K562 (cell line): ENCODE measurements around the gene PRLH. TPM values are rescaled to one million over a fixed set of nuclear protein-coding genes. Genes with fewer than 3 reads are reported as not detected.

Experiments used
- polyA plus RNA-seq, 8 experiments: library from polyadenylated mRNA; depleted of rRNA in 4 of 8; stranded (reverse) in 5 of 8; unstranded in 3 of 8; fragments of >200 nt; fragmentation: Nextera tagmentation in 2 of 8; fragmentation: Illumina TruSeq in 1 of 8; extraction: Ambion mirVana in 2 of 8; extraction: Trizol in 1 of 8; gene quantifications; 2 replicates each; pipeline versions ENCODE4 v1.2.1 to v1.2.3, GENCODE V29; 2011 to 2014; ENCODE audit warnings: inconsistent platforms in 1 of 8, missing spikeins in 1 of 8
- total RNA-seq, 7 experiments: library from RNA; depleted of rRNA in 6 of 7; stranded (reverse); fragments of >200 nt in 6 of 7; fragmentation: Illumina TruSeq in 2 of 7; extraction: Trizol in 2 of 7; gene quantifications; 2 replicates each; pipeline versions ENCODE4 v1.2.1 to v1.2.3, GENCODE V29; 2011 to 2021; ENCODE audit warnings: low replicate concordance in 1 of 7
- TF ChIP-seq, protein P1 (sequence below): sonication (generic); formaldehyde crosslinking; IDR thresholded peaks from 2 replicates; pipeline ENCODE4 v1.8.0; 2023; ENCODE audit warnings: missing genetic modification reagents, mild to moderate bottlenecking, borderline replicate concordance

PRLH gene
- total and polyA plus RNA-seq, 9 of the 15 experiments (the other 6 are each of a cell fraction or from before 2014, with no cell fraction given) = not detected

DNA sequence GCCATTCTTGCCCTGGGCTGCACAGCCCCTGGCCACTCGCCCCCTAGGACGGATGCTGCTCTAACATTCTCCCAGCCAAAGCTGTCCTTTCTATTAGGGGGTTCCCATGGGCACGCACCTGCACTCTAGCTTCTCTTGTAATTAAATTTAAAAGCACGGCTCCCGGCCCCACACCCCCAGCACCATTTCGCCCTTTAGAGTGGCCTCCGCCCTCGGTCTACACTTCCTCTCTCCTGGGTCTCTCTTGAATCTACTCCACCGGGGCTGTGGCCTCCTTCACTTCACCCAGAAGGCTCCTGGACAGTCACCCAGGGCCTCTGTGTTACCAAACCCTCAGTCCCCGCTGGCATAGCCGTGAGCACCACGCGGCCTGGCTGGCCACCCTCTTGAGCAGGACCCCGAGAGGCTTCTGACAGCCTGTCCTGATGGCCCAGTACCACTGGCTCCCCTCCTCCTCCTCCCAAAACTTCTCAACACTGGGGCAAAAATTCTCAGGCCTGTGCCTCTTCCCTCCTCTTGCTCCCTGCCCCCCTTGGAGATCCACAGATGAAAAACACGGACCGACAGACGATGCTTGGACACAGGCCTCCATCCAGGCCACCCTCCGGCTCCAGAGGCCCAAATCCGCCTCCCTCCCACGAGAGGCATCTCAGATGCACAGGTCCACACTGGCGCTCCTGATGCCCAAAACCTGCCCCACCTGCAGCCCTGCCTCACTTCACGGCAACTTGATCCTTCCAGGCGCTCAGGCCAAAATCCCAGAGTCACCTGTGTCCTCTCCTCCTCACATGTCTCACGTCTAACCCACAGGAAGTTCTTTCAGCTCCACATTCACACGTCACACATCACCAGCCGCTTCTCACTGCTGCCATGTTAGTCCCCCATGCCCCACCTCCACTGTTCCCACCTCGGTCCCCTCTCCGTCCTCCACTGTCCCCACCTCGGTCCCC is 31.1 kb downstream of the PRLH start (continued):
- TF ChIP-seq, protein P1, sequence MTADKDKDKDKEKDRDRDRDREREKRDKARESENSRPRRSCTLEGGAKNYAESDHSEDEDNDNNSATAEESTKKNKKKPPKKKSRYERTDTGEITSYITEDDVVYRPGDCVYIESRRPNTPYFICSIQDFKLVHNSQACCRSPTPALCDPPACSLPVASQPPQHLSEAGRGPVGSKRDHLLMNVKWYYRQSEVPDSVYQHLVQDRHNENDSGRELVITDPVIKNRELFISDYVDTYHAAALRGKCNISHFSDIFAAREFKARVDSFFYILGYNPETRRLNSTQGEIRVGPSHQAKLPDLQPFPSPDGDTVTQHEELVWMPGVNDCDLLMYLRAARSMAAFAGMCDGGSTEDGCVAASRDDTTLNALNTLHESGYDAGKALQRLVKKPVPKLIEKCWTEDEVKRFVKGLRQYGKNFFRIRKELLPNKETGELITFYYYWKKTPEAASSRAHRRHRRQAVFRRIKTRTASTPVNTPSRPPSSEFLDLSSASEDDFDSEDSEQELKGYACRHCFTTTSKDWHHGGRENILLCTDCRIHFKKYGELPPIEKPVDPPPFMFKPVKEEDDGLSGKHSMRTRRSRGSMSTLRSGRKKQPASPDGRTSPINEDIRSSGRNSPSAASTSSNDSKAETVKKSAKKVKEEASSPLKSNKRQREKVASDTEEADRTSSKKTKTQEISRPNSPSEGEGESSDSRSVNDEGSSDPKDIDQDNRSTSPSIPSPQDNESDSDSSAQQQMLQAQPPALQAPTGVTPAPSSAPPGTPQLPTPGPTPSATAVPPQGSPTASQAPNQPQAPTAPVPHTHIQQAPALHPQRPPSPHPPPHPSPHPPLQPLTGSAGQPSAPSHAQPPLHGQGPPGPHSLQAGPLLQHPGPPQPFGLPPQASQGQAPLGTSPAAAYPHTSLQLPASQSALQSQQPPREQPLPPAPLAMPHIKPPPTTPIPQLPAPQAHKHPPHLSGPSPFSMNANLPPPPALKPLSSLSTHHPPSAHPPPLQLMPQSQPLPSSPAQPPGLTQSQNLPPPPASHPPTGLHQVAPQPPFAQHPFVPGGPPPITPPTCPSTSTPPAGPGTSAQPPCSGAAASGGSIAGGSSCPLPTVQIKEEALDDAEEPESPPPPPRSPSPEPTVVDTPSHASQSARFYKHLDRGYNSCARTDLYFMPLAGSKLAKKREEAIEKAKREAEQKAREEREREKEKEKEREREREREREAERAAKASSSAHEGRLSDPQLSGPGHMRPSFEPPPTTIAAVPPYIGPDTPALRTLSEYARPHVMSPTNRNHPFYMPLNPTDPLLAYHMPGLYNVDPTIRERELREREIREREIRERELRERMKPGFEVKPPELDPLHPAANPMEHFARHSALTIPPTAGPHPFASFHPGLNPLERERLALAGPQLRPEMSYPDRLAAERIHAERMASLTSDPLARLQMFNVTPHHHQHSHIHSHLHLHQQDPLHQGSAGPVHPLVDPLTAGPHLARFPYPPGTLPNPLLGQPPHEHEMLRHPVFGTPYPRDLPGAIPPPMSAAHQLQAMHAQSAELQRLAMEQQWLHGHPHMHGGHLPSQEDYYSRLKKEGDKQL = no peak
